GM12873 (cell line): ENCODE measurements around the gene RHD.
"Not testable (repeated sequence)": the region's sequence is repeated elsewhere in the genome, so short reads cannot be mapped to it uniquely, and the experiment has no call there.

ENCODE experiments used
- CTCF ChIP-seq: IDR thresholded peaks from 2 replicates; pipeline ENCODE4 v1.5.1; 2012; ENCODE audit warnings: low read depth, mild to moderate bottlenecking, moderate library complexity, low read length, control low read depth; ENCODE audit not compliant: insufficient read depth; ENCODE audit errors: missing control alignments

RHD gene

GRCh38 chr1:25272238-25272637 is at the start of gene RHD:
RHD (plus strand) TSS chr1:25272509; CDS start chr1:25272548, 39 bp downstream.
- TF ChIP-seq CTCF = not testable (repeated sequence)

- no peak for TF ChIP-seq CTCF
Observed at GRCh38 chr1:25222606-25223005, 49.7 kb upstream of the RHD start.

DNA sequence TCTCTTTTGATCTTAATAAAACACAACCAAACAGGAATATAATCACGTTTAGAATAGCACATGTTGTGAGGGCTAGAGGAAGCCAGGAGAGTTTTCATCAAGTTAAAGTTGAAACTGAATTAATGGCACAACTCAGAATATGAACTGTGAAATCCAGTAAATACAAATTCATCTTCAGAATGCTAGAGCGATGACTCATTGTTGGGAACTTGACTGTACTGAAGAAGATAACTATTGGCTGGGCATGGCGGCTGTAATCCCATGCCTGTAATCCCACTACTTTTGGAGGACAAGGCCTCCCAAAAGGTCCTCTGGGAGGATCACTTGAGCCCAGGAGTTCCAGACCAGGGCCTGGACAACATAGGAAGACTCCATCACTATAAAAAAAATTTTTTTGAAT is 48.8 kb upstream of the RHD start:
- no peak for TF ChIP-seq CTCF

DNA sequence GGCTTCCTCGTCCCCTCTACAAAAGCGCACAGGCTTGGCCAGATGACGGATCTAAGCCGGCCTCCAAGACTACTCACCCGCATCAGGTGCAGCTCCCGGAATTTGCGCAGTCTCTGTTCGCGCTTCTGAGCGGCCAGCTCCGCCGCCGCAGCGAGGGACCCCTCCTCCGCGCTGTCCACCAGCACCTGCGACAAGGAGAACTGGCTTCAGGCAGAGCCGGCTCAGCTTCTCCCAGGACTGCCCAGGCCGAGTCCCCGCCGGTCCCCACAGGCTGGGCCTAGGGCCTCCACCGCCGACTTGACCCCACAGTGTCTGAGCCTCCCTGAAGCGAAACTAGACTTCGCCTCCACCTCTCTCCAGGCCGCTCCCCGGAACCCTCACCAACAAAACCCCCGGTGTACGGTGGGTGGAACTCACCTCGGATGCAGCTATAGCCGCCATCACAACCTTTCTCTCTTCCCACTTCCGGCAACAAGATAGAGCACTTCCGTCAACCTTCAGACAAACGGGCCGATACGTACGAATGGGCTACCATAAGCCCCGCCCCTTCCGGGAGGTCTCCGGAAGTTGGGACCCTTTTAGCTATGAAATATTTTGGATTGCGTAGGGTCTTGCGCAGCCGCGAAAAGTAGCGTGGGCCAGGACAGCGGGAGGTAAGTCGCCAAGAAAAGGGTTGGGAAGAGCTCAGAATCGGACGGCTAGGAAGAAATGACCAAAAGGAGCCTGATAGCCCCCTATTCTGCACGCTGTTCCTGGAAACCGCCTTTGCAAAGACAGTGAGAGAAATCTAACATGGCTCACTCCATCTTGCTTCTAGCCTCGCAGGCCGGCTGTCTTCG is 40.1 kb upstream of the RHD start, which contains the start of gene SYF2:
Gene SYF2 (minus strand): TSS at position 476 of the 839 bp plus-strand sequence. CDS start 35 bp downstream, at position 441.
- TF ChIP-seq CTCF = no peak

DNA sequence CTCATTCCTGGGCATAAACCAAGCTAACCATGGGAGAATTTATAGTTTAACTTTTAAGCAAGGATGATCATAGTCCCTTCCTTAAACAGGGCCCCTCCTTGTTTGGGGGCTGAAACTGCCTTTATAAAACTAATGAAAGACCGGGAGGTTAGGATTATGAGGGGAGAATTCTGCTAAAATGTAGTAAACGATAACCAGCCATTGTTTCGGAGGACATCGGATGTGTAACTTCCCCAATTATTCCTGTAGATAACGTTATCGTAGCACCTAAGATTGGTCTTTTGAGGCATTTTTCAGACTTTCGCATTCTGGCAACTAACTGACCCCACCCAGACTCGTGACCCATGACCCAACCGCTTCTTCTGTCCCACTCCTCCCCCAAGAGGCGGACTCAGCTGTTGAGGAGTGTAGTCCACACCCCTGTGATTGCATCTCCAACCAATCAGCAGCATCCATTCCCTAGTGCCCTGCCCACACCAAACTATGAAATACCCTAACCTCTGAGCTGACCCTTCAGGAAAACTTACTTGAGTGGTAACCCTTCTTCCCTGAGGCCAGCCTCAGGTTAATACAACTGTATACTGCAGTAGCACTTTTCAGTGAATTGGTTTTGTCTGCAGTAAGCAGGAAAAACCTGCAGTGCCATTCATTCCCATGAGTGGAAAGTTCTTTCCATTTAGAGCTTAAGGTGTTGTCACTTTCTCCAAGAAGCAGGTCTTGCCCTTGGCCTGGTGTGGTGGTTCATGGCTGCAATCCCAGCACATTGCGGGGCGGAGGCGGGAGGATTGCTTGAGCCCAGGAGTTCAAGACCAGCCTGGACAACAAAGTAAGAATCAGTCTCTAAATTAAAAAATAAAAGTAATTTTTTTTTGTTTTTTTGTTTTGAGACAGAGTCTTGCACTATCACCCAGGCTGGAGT is 39.2 kb upstream of the RHD start:
- no peak for TF ChIP-seq CTCF

- no peak for TF ChIP-seq CTCF
Observed at GRCh38 chr1:25238046-25238445, 34.3 kb upstream of the RHD start.
